Measurements from ENCODE around the gene ARHGEF28. TPM values are rescaled to one million over a fixed set of nuclear protein-coding genes. Genes with fewer than 3 reads are reported as not detected.
A peak's percentile ranks its signal among the peaks of the same experiment; 100 is the strongest.

The ARHGEF28 gene
- total and polyA plus RNA-seq, 9 of the 15 experiments (the other 6 are each of a cell fraction or from before 2014, with no cell fraction given) = 0.27 TPM; not detected in 8

- peak; percentile 83 for TF ChIP-seq CEBPB (tag; IDR thresholded peaks at IDR 0.05)
- no peak for TF ChIP-seq GTF2A2 (tag; IDR thresholded peaks at IDR 0.05)
- TF ChIP-seq ZNF589 (CRISPR knock-in tag; IDR thresholded peaks at IDR 0.05; ENCODE audit: low read depth) = no peak
- TF ChIP-seq ATF7 (IDR thresholded peaks at IDR 0.05) = 0 out of 2 replicates have a peak, but pooled peaks have one; percentile 12
- TF ChIP-seq CEBPG (CRISPR knock-in tag; IDR thresholded peaks at IDR 0.05) = no peak
- peak in 1 of 2 experiments; percentile 59; a peak in 3 of 4 replicates for TF ChIP-seq CEBPG (tag; conservative IDR thresholded peaks at IDR 0.05 in 1 of 2, IDR thresholded peaks at IDR 0.05 in 1 of 2)
- no peak for TF ChIP-seq ZBTB7A (IDR thresholded peaks at IDR 0.05; ENCODE audit: borderline replicate concordance, control insufficient read depth, low read depth, low read length)
- TF ChIP-seq E2F8 (IDR thresholded peaks at IDR 0.05; ENCODE audit: low read depth, partially characterized antibody) = no peak
- 0 out of 2 replicates have a peak, but pooled peaks have one; percentile 24 for TF ChIP-seq ARID1B (IDR thresholded peaks at IDR 0.05)
Measured at GRCh38 chr5:73674669-73675004, 48.6 kb downstream of the ARHGEF28 start (continued).

- H3K36me3 ChIP-seq (ENCODE audit: control insufficient read depth, insufficient read depth, low read length) = no peaks in the 10 kb centered on the region
- in situ Hi-C loops (cut with MboI) = no loop called here
- H3K4me3 ChIP-seq = no peak overlapping the region
- H3K79me2 ChIP-seq (ENCODE audit: control insufficient read depth, insufficient read depth, low read length) = no peaks in the 10 kb centered on the region
- H3K4me1 ChIP-seq (replicated peaks in 1 of 2; ENCODE audit: control insufficient read depth in 2 of 2, insufficient read depth in 2 of 2, low read length in 2 of 2) = peaks cover 5 to 17% of the 10 kb centered on the region in 2 experiments
- no peak overlapping the region for H2AFZ ChIP-seq (ENCODE audit: low read depth, low read length)
- H3K27me3 ChIP-seq (ENCODE audit: control insufficient read depth in 2 of 2, insufficient read depth in 2 of 2, low read length in 2 of 2) = no peaks in the 10 kb centered on the region
- H3K9me3 ChIP-seq (replicated peaks; ENCODE audit: control insufficient read depth, insufficient read depth, low read depth, low read length) = no peaks in the 10 kb centered on the region
- no peak for TF ChIP-seq TCF15 (CRISPR knock-in tag; IDR thresholded peaks at IDR 0.05)
- H3K9me1 ChIP-seq (ENCODE audit: control insufficient read depth, insufficient read depth, low read length) = no peaks in the 10 kb centered on the region
- H3K27ac ChIP-seq (ENCODE audit: extremely low read depth, low read depth, low read length) = no peak overlapping the region
- no peak overlapping the region for H3K9ac ChIP-seq (ENCODE audit: insufficient read depth in 1 of 2, low read depth in 2 of 2, low read length in 2 of 2)
- DNase-seq (ENCODE audit: extremely low read depth in 1 of 4, low spot score in 3 of 4) = no peak
- no peak for FAIRE-seq
- ChIA-PET CTCF (ENCODE audit: low intra/inter-chr PET ratio) (no interaction called here), POLR2A (interaction anchor here (1.1 to 1.5 kb wide), 2 partner anchors 38 to 54 kb away, joined by 3 to 4 read pairs; no protein-coding TSS in a partner anchor)
- H3K4me2 ChIP-seq (ENCODE audit: insufficient read depth, low read length) = no peak overlapping the region
- no peaks in the 10 kb centered on the region for H4K20me1 ChIP-seq (replicated peaks; ENCODE audit: control insufficient read depth, insufficient read depth, low read length)
- 33% methylated on average over 4 of the region's 4 CpGs for WGBS (ENCODE audit: insufficient coverage, low coverage, missing lambda C conversion rate)
- intact Hi-C loops (cut with micrococcal nuclease) = no loop called here
- no TSS peak for BruUV-seq (replicated peaks)
- ATAC-seq = no peak
Measured at GRCh38 chr5:73678322-73678740, 52.3 kb downstream of the ARHGEF28 start.
